Measurements from ENCODE around the gene TMEM186.
"Not testable (repeated sequence)": the region's sequence is repeated elsewhere in the genome, so short reads cannot be mapped to it uniquely, and the experiment has no call there.

DNA sequence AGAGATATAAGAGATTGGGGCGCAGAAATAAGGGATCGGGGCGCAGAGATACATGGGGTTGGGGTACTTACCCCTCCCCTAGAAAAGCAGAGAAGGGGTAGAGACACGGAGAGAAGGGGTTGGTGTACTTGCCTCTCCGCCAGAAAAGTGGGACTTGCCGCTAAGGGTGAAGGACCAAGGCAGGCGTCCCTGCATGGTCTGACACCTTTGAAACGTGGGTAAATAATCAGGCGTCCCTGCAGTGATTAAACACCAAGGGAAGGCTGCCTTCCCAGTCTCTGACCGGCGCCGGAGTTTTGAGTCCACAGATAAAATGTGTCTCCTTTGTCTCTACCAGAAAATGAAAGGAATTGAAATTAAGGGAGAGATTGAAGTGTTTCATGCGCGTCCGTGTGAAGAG is 40.2 kb upstream of the TMEM186 start:
- not testable (repeated sequence) for TF ChIP-seq POLR2A (IDR thresholded peaks at IDR 0.05)
- TF ChIP-seq, protein P1, sequence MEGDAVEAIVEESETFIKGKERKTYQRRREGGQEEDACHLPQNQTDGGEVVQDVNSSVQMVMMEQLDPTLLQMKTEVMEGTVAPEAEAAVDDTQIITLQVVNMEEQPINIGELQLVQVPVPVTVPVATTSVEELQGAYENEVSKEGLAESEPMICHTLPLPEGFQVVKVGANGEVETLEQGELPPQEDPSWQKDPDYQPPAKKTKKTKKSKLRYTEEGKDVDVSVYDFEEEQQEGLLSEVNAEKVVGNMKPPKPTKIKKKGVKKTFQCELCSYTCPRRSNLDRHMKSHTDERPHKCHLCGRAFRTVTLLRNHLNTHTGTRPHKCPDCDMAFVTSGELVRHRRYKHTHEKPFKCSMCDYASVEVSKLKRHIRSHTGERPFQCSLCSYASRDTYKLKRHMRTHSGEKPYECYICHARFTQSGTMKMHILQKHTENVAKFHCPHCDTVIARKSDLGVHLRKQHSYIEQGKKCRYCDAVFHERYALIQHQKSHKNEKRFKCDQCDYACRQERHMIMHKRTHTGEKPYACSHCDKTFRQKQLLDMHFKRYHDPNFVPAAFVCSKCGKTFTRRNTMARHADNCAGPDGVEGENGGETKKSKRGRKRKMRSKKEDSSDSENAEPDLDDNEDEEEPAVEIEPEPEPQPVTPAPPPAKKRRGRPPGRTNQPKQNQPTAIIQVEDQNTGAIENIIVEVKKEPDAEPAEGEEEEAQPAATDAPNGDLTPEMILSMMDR (IDR thresholded peaks at IDR 0.05), result not testable (repeated sequence)
